IMR-90 (cell line): ENCODE results near the gene TRMT10A. TPM values are rescaled to one million over a fixed set of nuclear protein-coding genes. Genes with fewer than 3 reads are reported as not detected.

Source experiments
- ATAC-seq: fragments of 200-7000 bp; cut with Tn5 transposase; 2 replicates; pipeline ENCODE4 v1.9.1; 2020; ENCODE audit warnings: low read depth, mild to moderate bottlenecking, moderate library complexity
- Bru-seq: library from RNA; stranded (reverse); fragments of 400-500 nt; gene quantifications from one replicate; lab custom pipeline; 2021; lab: Mats Ljungman, UMichigan
- BruChase-seq, 2 experiments: library from RNA; stranded (reverse); fragments of 400-500 nt; gene quantifications; one replicate each; lab custom pipeline; 2021; lab: Mats Ljungman, UMichigan
- BruUV-seq: library from RNA; stranded (reverse); fragments of 400-500 nt; replicated peaks from 2 replicates; lab custom pipeline; 2021; lab: Mats Ljungman, UMichigan
- CTCF ChIA-PET: fragments of 300-600 bp; formaldehyde crosslinking; extraction: SDS; loops from one replicate; lab custom pipeline; 2021; ENCODE audit warnings: antibody characterized with exemption; lab: Yijun Ruan, JAX
- POLR2A ChIA-PET: fragments of 300-600 bp; sonication (Branson Sonifier 250); formaldehyde crosslinking; loops from one replicate; lab custom pipeline; 2022; ENCODE audit warnings: antibody characterized with exemption; ENCODE audit not compliant: unreplicated experiment; lab: Charles Lee
- DNase-seq: peaks from one replicate; pipeline ENCODE4 v3.0.0; 2013
- H2AFZ ChIP-seq: replicated peaks from 2 replicates; pipeline ENCODE3; 2013; ENCODE audit warnings: low read length, mild to moderate bottlenecking; ENCODE audit not compliant: poor library complexity
- H2AK5ac ChIP-seq: 2 replicates; pipeline ENCODE4 v1.6.1; 2013; ENCODE audit warnings: low read depth, low read length, inconsistent platforms
- H2AK9ac ChIP-seq: replicated peaks from 2 replicates; pipeline ENCODE3; 2013; ENCODE audit warnings: mild to moderate bottlenecking, low read depth, low read length, moderate library complexity; ENCODE audit not compliant: poor library complexity
- H2BK120ac ChIP-seq: 2 replicates; pipeline ENCODE4 v1.6.1; 2013; ENCODE audit warnings: low read depth, low read length, inconsistent platforms
- H2BK15ac ChIP-seq: 3 replicates; pipeline ENCODE4 v1.6.1; 2013; ENCODE audit warnings: low read depth, low read length, inconsistent platforms
- H2BK20ac ChIP-seq: 2 replicates; pipeline ENCODE4 v1.6.1; 2013; ENCODE audit warnings: low read depth, mild to moderate bottlenecking, inconsistent platforms, low read length, moderate library complexity
- H2BK5ac ChIP-seq: 2 replicates; pipeline ENCODE4 v1.6.1; 2013; ENCODE audit warnings: mild to moderate bottlenecking, low read depth, low read length, inconsistent platforms; ENCODE audit not compliant: poor library complexity, severe bottlenecking
- H3K14ac ChIP-seq: replicated peaks from 2 replicates; pipeline ENCODE4 v1.6.1; 2013; ENCODE audit warnings: low read depth, low read length, inconsistent platforms
- H3K18ac ChIP-seq: 2 replicates; pipeline ENCODE4 v1.6.1; 2013; ENCODE audit warnings: low read depth, low read length, control low read depth
- H3K23ac ChIP-seq: 2 replicates; pipeline ENCODE4 v1.6.1; 2013; ENCODE audit warnings: low read depth, low read length, inconsistent platforms
- H3K27ac ChIP-seq: 2 replicates; pipeline ENCODE4 v1.5.1; 2013; ENCODE audit warnings: mild to moderate bottlenecking, control low read depth, low read length; ENCODE audit not compliant: insufficient read depth
- H3K27me3 ChIP-seq: 2 replicates; pipeline ENCODE4 v1.6.1; 2013; ENCODE audit warnings: low read length; ENCODE audit not compliant: control insufficient read depth, insufficient read depth
- H3K36me3 ChIP-seq: 2 replicates; pipeline ENCODE4 v1.6.1; 2013; ENCODE audit warnings: low read length, mixed read lengths; ENCODE audit not compliant: control insufficient read depth, insufficient read depth
- H3K4ac ChIP-seq: 2 replicates; pipeline ENCODE4 v1.6.1; 2013; ENCODE audit warnings: low read depth, low read length, inconsistent platforms
- H3K4me1 ChIP-seq: 2 replicates; pipeline ENCODE4 v1.6.1; 2013; ENCODE audit warnings: low read length, mixed read lengths; ENCODE audit not compliant: control insufficient read depth, insufficient read depth
- H3K4me2 ChIP-seq: 2 replicates; pipeline ENCODE4 v1.6.1; 2013; ENCODE audit warnings: low read depth, mild to moderate bottlenecking, control low read depth, low read length, moderate library complexity
- H3K4me3 ChIP-seq: 2 replicates; pipeline ENCODE4 v1.5.1; 2013; ENCODE audit warnings: low read depth, mild to moderate bottlenecking, control low read depth, low read length, moderate library complexity; ENCODE audit not compliant: insufficient read depth
- H3K56ac ChIP-seq: 2 replicates; pipeline ENCODE4 v1.6.1; 2013; ENCODE audit warnings: low read length, inconsistent platforms; ENCODE audit not compliant: insufficient read depth; ENCODE audit errors: extremely low read depth
- H3K79me1 ChIP-seq, 2 experiments: 2 replicates each; pipeline ENCODE4 v1.6.1; 2013; ENCODE audit warnings: low read length in 2 of 2, inconsistent platforms in 1 of 2, low read depth in 1 of 2
- H3K9ac ChIP-seq: 2 replicates; pipeline ENCODE4 v1.6.1; 2013; ENCODE audit warnings: low read depth, low read length, control low read depth
- H3K9me1 ChIP-seq: 2 replicates; pipeline ENCODE4 v1.6.1; 2013; ENCODE audit warnings: low read length, inconsistent platforms; ENCODE audit not compliant: insufficient read depth
- H3K9me3 ChIP-seq: 2 replicates; pipeline ENCODE4 v1.6.1; 2013; ENCODE audit warnings: low read length; ENCODE audit not compliant: control insufficient read depth, insufficient read depth
- H4K20me1 ChIP-seq: 2 replicates; pipeline ENCODE4 v1.6.1; 2013; ENCODE audit warnings: low read length, inconsistent platforms; ENCODE audit not compliant: insufficient read depth
- H4K5ac ChIP-seq: 2 replicates; pipeline ENCODE4 v1.6.1; 2013; ENCODE audit warnings: mild to moderate bottlenecking, low read depth, low read length, control low read depth
- H4K8ac ChIP-seq, 2 experiments: 2 replicates each; pipeline ENCODE4 v1.6.1; 2013; ENCODE audit warnings: low read depth in 2 of 2, low read length in 2 of 2, control low read depth in 1 of 2, inconsistent platforms in 1 of 2
- H4K91ac ChIP-seq: 2 replicates; pipeline ENCODE4 v1.6.1; 2013; ENCODE audit warnings: low read depth, low read length, inconsistent platforms; ENCODE audit not compliant: insufficient read depth
- CEBPB ChIP-seq: IDR thresholded peaks from 2 replicates; pipeline ENCODE4 v1.6.1; 2012; ENCODE audit warnings: low read depth, low read length, improper control_type of control experiment
- CHD1 ChIP-seq: IDR thresholded peaks from 2 replicates; pipeline ENCODE4 v1.6.1; 2012; ENCODE audit warnings: low read depth, low read length, improper control_type of control experiment
- CTCF ChIP-seq: conservative IDR thresholded peaks from 2 replicates; pipeline ENCODE4 v1.5.1; 2012; ENCODE audit warnings: mild to moderate bottlenecking, low read depth, low read length, improper control_type of control experiment
- MAZ ChIP-seq: IDR thresholded peaks from 2 replicates; pipeline ENCODE4 v1.6.1; 2012; ENCODE audit warnings: low read depth, mild to moderate bottlenecking, low read length, improper control_type of control experiment, moderate library complexity, borderline replicate concordance
- MXI1 ChIP-seq: IDR thresholded peaks from 2 replicates; pipeline ENCODE4 v1.6.1; 2012; ENCODE audit warnings: low read depth, mild to moderate bottlenecking, low read length, moderate library complexity, borderline replicate concordance
- POLR2A ChIP-seq: IDR thresholded peaks from 2 replicates; pipeline ENCODE4 v1.6.1; 2012; ENCODE audit warnings: mild to moderate bottlenecking, low read depth, low read length
- RAD21 ChIP-seq: IDR thresholded peaks from 2 replicates; pipeline ENCODE4 v1.6.1; 2012; ENCODE audit warnings: low read length, improper control_type of control experiment
- WGBS, 2 experiments: methylation state at CpG; one replicate each; pipeline versions ENCODE4 v1.1.5 to v1.1.7; 2013; ENCODE audit warnings: missing lambda C conversion rate in 2 of 2; ENCODE audit not compliant: insufficient read length in 1 of 2; ENCODE audit errors: extremely low coverage in 2 of 2; 5-methylcytosine and 5-hydroxymethylcytosine counted together
- dilution Hi-C: fragments of 300-500 bp; cut with HindIII; formaldehyde crosslinking; loops from one replicate; pipeline ENCODE4 v1.14.3; 2018; ENCODE audit warnings: low sequenced_read_pairs; ENCODE audit not compliant: unreplicated experiment
- in situ Hi-C: fragments of 300-500 bp; cut with MboI; formaldehyde crosslinking; loops from 3 replicates; pipeline ENCODE4 v1.14.3; 2019; ENCODE audit warnings: low sequenced_read_pairs, inconsistent platforms, mixed read lengths
- intact Hi-C: fragments of 100-400 bp; cut with micrococcal nuclease; formaldehyde crosslinking; loops from 2 replicates; pipeline ENCODE4 v1.10.0; 2022
- long read RNA-seq: library from polyadenylated mRNA; unstranded; transcript quantifications from one replicate; pipeline ENCODE4 v2.0.0, GENCODE V29; 2021; ENCODE audit not compliant: unreplicated experiment
- polyA plus RNA-seq, 3 experiments: library from polyadenylated mRNA; depleted of rRNA; stranded (reverse); fragments of >200 nt; gene quantifications; 2 replicates each; pipeline ENCODE4 v1.2.3, GENCODE V29; 2012; ENCODE audit warnings: low replicate concordance in 1 of 3
- total RNA-seq: library from RNA; depleted of rRNA; stranded (reverse); fragments of >200 nt; gene quantifications from 2 replicates; pipeline ENCODE4 v1.2.3, GENCODE V29; 2012; rRNA removed
- TF ChIP-seq, protein P1 (sequence below): fragments of 150-350 bp; IDR thresholded peaks from 2 replicates; pipeline ENCODE4 v1.6.1; 2016; ENCODE audit warnings: low read depth, mild to moderate bottlenecking, low read length, moderate library complexity, borderline replicate concordance

Gene TRMT10A
- total RNA-seq (4.3 and 8.9 TPM in 2 replicates), polyA plus RNA-seq (2012; rRNA removed) (2.0 and 3.8 TPM in 2 replicates), Bru-seq, nascent RNA (percentile 41 among the genes with signal in this experiment), BruChase-seq, experiment 1, labeled RNA remaining after a 6-hour chase (percentile 46 among the genes with signal in this experiment), BruChase-seq, experiment 2, labeled RNA remaining after a 2-hour chase (percentile 43 among the genes with signal in this experiment)
- polyA plus RNA-seq (2012; cell fraction: cytosol; rRNA removed) = 0.43 and 0.92 TPM in 2 replicates
- 0.23 and 2.2 TPM in 2 replicates for polyA plus RNA-seq (2012; cell fraction: nucleus; rRNA removed; ENCODE audit: low replicate concordance)
- long read RNA-seq, partial matches to known transcripts = 0 of 7 reads
- long read RNA-seq, other reads (novel, unspliced or antisense) = 5 of 7 reads

DNA sequence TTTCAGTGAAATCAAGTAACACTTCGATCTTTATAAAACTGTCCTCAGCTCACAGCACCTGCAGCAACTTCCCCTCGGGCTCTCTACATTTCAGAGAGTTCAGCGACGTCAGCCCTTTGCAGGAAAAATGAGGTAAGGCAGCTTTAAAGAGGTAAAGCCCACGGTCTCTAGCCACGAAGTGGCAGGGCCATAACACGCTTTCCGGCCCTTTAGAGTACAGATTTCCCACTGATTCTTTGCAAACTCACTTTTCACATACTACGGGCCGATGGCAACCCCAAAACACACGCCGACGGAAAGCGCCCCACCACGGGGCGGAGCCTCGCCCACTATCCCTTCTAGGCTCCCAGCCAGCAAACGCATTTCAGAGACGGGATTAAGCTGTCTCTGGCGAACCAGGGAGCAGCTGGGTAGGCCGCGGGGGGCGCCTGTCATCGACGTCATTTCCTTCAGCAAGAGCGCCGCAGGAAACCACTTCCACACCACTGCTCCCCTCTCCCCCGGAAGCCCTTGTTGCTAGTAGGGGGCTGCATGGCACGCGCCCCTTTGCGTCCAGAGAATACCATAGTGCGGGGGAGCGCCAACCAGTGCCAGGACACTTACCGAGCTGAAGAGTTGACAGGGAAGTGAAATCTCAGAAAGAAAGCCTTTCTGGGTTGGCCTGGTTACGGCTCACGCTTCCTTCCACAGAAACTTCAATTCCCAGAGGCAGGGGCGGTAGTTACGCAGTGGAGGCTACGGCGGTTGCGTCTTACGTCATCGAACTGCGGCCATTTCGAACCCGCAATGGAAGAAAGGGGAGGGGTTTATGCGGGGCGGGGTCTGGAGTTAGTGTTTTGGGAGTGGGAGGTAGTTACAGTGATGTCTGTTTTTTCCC is at the start of gene TRMT10A:
TRMT10A (minus strand) TSS at position 730 of the 877 bp plus-strand sequence. CDS start 4,701 bp downstream, outside the sequence.
- Histone ChIP-seq H2BK15ac (peak within 1 kb of the TSS; percentile 99; the same call in 1 of the 3 replicates), H2BK20ac (peak within 1 kb of the TSS; percentile 76; the same call in 1 of the 2 replicates), H3K27me3 (no peaks in the 10 kb centered on the region), H3K9ac (peak within 1 kb of the TSS; percentile 93), H4K8ac (peak within 1 kb of the TSS; percentile 76 to 99), H2AFZ (peak within 1 kb of the TSS; percentile 99), H3K79me1 (no peaks in the 10 kb centered on the region), H4K20me1 (no peaks in the 10 kb centered on the region), H3K14ac (peak within 1 kb of the TSS; percentile 94), H2AK9ac (peak within 1 kb of the TSS; percentile 94), H3K56ac (peak within 1 kb of the TSS; percentile 96), H3K18ac (peak within 1 kb of the TSS; percentile 98), H3K4me2 (peak within 1 kb of the TSS; percentile 86), H2BK5ac (peak within 1 kb of the TSS; percentile 97), H3K4ac (peak within 1 kb of the TSS; percentile 99), H3K36me3 (no peaks in the 10 kb centered on the region), H2AK5ac (no peak within 1 kb of the TSS), H3K9me1 (no peaks in the 10 kb centered on the region), H3K27ac (peak within 1 kb of the TSS; percentile 97), H3K4me3 (peak within 1 kb of the TSS; percentile 78), H2BK120ac (peak within 1 kb of the TSS; percentile 98), H3K9me3 (no peaks in the 10 kb centered on the region), H4K5ac (peak within 1 kb of the TSS; percentile 99), H4K91ac (peak within 1 kb of the TSS; percentile 99), H3K23ac (peak within 1 kb of the TSS; percentile 92), H3K4me1 (no peaks in the 10 kb centered on the region)
- intact Hi-C loops (loop anchor here (2.0 to 5.0 kb wide), 3 partner anchors 149 to 499 kb away; partner anchors contain the start of gene LAMTOR3), in situ Hi-C loops (loop anchor here (10.0 to 25.0 kb wide), 4 partner anchors 241 to 499 kb away; partner anchors contain the start of gene DNAJB14), dilution Hi-C loops (no loop called here)
- peak; percentile 98 for DNase-seq
- TF ChIP-seq MAZ = peak; percentile 78; the same call in 1 of the 2 replicates
- peak; percentile 83 for TF ChIP-seq POLR2A
- peak; percentile 89 for TF ChIP-seq CEBPB
- no peak for TF ChIP-seq RAD21
- no peak for TF ChIP-seq CHD1
- TF ChIP-seq MXI1 = no peak
- TF ChIP-seq, protein P1, sequence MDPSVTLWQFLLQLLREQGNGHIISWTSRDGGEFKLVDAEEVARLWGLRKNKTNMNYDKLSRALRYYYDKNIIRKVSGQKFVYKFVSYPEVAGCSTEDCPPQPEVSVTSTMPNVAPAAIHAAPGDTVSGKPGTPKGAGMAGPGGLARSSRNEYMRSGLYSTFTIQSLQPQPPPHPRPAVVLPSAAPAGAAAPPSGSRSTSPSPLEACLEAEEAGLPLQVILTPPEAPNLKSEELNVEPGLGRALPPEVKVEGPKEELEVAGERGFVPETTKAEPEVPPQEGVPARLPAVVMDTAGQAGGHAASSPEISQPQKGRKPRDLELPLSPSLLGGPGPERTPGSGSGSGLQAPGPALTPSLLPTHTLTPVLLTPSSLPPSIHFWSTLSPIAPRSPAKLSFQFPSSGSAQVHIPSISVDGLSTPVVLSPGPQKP = no peak
- TF ChIP-seq CTCF = no peak
- POLR2A ChIA-PET = interaction anchor here (0.8 kb wide), 2 partner anchors 239 to 385 kb away, joined by 3 to 8 read pairs; no protein-coding TSS in a partner anchor
- no CpG with 5 or more reads among the region's 48 CpGs for WGBS, 2 experiments
- CTCF ChIA-PET = interaction anchor here (0.6 to 1.3 kb wide), 4 partner anchors 245 to 569 kb away, joined by 3 to 10 read pairs (median 4); no protein-coding TSS in a partner anchor
- peak; percentile 97 for ATAC-seq
- BruUV-seq = no TSS peak
